Stimulated activated CD8-positive, alpha-beta memory T cell treated with anti-CD3 and anti-CD28 coated beads, Interleukin-4, amount 100 ng/mL, for 48 hours (primary cell): ENCODE data around the gene ADAMTSL3.
"Not testable (repeated sequence)": the region's sequence is repeated elsewhere in the genome, so short reads cannot be mapped to it uniquely, and the experiment has no call there.

ENCODE experiments used
- DNase-seq: peaks from one replicate; pipeline ENCODE4 v3.0.0-alpha.2; 2020

Gene ADAMTSL3

DNA sequence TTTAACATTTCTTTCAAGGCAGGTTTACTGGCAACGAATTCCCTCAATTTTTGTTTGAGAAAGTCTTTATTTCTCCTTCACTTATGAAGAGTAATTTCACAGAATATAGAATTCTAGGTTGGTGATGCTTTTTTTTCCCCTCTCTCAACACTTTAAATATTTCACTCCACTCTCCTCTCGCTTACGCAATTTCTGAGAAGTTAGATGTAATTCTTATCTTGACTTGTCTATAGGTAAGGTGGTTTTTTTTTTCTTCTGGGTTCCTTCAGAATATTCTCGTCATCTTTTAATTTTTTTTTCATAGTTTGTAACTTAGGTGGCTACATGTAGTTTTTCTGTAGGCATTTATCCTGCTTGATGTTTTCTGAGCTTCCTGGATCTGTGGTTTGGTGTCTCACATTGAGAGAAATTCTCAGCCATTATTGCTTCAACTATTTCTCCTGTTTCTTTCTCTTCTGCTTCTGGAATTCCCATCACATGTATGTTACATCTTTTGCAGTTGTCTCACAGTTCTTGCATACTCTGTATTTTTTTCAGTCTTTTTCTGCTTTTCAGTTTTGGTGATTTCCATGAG lies 392.2 kb downstream of the ADAMTSL3 start:
- DNase-seq = no peak

DNA sequence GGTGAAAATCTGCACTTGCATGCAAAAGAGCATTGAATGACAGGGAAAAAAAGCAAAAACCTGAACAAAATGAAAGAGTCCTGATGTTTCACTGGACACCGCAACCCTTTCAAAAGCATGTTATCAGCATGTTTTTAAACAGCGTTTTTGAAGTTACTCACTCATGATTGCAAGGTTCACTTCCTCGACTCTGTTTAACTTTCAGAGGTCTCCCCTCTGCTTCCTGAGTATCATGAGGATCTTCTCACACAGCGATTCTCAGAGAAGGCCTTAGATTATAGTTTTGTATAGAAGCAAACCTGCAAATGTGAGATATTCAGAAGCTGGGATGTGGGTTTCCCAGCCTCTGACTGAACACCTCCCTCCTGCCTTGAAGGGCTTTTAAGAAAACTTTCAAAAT lies 395.6 kb downstream of the ADAMTSL3 start:
- DNase-seq = not testable (repeated sequence)

DNA sequence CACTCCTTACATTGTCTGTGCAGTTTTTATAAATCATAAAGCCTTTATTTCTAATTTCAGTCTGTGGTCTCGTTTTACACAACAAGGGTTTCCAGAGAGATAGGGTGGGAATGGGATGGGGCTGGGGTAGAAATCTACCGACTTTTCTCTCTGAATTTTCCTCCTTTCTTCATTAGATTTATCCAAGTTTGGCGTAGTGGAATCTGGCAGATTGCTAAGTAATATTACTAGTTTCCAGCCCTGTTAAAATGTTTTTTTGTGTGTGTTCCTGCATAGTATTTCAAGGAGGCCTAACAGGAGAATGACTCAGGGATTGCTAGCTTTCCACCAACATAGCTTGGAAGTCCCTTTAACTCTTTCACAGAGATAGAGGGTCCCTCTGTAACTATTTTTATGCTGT lies 396.2 kb downstream of the ADAMTSL3 start:
- DNase-seq = no peak

DNA sequence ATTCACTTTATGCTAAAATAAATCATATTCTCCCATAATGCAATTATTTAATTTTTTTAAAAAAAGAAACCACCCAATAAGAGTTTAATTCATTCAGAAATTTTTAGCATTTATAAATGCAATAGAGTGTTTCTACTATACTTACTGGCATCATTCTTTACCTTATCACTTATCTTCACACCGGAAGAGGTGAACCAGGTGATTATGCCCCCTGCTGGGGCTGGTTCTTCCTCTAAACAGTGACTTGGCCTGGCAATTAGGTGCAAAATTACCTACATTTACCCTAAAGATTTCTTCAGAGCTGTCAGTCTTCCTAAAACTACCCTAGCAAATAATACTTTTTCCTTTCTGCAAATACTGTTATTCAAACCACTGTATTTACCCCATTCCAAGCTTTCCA lies 397.2 kb downstream of the ADAMTSL3 start:
- not testable (repeated sequence) for DNase-seq

DNA sequence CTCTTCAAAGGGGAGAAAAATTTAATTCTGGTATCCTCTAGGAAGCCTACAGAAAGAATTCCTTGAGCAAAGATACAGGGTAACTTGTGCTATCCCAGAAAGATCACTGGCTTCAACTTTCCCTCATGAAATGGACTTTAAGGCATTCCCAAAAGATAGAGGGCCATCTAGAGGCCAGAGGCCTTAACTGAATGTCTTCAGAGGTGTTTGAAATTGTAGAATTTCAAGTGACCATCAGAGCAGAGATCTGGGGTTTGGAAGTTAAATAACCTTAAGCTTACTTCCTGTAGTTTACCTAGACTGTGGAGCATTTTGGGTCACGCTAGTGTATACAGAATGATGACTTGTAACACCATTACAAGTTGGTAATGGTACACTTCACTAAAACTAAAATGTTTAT lies 400.6 kb downstream of the ADAMTSL3 start:
- not testable (repeated sequence) for DNase-seq

DNA sequence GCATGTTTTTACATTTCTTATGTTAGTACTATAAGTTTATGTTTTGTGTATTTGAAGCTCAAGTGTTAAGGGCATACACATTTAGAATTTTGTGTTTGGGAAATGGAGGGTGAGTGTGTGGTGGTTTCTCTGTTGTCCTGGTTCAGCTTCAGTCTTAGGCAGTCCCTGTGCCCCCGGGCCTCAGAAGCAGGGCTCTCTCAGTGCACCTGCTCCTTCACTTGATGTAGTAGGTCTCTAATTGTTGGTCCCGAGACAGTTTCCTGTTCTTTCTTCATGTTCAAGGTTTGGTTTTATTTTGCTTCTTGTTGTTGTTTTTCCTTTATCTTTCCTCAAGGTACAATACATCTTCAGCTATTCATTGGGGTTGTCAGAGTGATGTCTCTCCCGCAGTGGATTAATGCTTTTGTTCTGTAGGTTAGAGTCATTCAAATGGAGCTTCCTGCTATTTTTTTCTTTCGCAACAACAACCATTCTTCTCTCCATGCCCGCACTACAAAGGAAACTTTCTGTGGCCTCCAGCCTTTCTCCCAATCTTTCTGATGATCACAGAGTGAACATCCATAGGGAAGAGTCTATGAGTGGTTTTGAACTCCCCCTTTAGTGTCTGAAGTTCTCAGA lies 403.9 kb downstream of the ADAMTSL3 start:
- DNase-seq = no peak

DNA sequence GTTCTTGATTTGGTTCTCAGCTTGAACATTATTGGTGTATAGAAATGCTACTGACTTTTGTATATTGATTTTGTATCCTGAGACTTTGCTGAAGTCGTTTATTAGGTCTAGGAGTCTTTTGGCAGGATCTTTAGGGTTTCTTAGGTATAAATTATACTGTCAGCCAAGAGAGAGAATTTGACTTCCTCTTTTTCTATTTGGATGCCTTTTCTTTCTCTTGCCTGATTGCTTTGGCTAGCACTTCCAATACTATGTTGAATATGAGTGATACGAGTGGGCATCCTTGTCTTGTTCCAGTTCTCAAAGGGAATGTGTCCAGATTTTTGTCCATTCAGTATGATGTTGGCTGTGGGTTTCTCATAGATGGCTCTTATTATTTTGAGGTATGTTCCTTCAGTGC lies 409.8 kb downstream of the ADAMTSL3 start:
- DNase-seq = not testable (repeated sequence)

DNA sequence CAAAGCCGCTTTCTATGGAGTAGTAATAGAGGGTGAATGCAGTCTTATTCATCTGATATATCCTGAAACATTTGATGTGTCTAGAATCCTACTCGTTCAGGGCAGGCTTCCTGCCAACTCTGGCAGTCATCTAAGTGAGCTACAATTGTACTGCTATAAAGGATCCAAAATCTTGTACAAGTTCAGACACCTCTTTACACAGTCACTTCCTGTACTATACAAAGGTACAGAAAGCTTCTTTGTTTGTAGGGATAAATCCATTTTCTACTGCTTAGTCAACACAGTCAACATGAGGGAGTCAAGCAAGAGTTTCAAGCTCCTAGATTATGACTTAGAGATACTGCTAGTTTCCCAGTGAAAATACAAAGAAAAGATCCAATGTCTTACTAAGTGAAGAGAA lies 414.8 kb downstream of the ADAMTSL3 start:
- not testable (repeated sequence) for DNase-seq

DNA sequence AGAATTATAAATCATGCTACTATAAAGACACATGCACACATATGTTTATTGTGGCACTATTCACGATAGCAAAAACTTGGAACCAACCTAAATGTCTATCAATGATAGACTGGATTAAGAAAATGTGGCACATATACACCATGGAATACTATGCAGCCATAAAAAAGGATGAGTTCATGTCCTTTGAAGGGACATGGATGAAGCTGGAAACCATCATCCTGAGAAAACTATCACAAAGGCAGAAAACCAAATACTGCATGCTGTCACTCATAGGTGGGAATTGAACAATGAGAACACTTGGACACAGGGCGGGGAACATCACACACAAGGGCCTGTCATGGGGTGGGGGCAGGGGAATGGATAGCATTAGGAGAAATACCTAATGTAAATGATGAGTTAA lies 424.1 kb downstream of the ADAMTSL3 start:
- not testable (repeated sequence) for DNase-seq

DNA sequence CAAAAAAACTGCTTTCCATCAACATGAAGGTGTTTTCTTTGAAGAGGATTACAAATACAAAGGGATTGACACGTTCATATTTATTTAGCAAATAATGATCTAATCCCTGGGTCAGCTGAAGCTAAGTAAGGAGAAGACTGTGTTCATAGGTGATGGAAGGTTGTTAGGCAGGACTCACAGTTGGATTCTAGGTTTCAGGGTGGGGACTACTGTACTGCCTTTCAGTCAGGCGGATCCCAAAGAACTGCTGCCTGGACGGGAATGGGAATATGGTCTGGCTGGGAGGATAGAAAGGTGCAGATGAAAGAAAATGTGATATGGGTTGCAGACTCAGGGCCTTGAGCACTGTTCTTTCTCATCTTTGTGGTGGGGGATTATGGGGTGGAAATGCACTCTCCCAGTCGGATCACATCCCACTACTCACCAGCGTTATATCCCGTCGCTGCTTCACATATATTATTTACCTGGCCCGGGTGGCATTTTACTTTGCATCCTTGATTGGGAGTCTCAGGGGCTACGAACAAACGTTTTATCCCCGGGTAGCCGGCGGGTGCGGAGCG lies 425.5 kb downstream of the ADAMTSL3 start:
- DNase-seq = not testable (repeated sequence)

DNA sequence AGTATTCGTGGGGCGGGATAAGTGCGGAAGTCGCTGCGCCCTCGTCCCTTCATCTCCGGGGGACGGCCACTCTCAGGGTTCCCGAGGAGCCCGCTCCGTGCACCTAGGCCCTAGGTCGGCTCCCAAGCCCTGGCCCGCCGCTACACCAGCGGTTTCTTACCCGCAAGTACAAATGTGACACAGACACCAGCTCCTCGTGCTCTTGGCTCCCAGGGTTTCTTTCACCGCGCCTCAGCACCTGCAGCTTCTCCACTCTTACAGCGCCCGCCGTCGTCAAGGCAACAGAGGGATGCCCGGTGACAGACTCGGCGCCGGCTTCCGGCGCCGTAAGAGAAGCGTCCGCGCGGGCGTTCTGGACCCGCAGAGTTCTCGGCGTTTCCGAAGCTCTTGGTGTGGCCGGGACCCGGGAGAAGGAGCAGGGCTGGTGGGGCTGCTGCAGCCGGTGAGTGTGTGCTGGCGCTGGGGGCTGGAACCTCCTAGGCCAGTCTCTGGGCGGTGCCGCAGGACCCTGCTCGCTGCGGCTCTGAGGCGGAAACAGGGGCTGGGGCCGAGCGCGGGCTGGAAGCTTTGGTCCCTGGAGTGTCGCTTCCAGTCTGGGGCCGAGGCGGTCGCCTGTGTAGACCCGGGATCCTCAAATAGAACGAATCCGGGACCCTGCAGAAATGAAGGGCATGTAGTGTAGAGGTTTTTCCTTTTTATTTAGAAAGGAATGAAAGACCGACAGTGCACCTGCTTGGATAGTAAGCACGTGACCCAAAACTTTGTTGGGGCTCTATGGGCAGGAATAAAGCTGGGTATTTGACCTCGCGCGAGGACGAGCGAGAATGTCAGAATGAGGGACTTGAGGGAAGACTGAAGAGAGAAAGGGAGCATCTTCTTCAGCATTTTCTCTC lies 426.2 kb downstream of the ADAMTSL3 start:
- peak; percentile 74 for DNase-seq

DNA sequence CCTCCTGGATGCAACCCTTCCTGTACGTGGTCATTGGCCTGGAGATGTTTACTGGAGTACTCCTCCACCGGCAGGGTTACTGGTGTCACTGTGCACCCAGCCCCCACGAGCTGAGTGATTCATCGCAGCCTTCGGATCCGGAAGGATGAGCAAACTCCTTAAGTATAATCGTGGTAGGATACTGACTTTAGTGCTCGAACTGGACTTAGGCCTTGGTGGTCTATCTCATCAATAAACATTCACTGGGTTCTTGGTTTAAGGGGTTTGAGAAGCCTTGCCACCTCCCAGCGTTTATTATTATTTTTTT lies 426.8 kb downstream of the ADAMTSL3 start:
- not testable (repeated sequence) for DNase-seq

DNA sequence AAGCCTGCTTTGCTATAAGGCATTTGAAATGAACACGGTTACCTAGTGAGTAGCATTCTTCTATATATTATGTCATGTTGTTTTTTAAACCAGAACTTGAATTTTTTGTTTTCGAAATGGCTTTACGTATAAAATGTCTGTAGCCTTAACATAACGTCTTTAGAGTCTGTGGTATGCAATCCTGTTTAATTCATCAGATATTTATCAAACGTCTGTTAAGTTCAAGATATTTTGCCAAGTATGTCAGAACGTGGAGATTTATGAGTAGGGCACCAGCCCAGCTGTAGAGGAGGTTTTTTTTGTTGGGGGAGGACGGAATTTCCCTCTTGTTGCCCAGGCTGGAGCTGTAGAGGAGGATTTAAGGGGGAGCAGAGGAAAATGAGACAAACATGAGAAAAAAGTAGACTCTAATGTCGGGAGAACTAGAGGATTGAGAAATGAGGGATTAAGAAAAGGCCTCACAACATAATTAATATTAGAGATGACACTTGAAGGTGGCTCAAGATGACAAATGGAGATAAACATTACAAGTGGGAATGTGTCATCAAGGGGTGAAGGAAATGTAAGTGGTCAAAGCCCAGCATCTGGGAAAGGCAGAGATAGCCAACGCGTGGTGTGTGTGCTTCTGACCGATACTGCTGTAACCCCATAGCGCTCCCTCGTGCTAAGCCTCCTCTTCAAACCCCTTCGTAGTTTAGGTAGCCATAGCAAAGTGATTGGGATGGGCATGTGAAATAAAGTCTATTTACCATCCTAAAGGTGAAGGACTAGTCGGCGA lies 427.7 kb downstream of the ADAMTSL3 start:
- DNase-seq = no peak

DNA sequence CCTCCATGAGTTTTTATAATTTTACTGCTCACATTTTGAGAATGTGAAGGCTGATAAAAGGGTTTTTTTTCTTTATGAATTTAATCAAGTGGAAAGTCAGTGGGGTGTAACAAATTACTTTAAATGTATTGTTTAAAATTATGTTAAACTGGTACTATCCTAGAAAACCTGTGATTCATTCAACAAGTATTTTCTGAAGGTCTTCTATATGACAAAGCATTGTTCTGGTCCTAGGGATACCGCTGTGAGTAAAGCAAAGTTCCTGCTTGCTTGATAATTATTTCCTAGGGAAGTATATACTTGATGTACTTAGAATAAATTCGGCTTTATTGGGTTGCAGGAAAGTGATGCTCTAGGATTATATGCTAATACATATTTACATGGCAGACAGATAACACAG lies 428.8 kb downstream of the ADAMTSL3 start:
- DNase-seq = no peak

DNA sequence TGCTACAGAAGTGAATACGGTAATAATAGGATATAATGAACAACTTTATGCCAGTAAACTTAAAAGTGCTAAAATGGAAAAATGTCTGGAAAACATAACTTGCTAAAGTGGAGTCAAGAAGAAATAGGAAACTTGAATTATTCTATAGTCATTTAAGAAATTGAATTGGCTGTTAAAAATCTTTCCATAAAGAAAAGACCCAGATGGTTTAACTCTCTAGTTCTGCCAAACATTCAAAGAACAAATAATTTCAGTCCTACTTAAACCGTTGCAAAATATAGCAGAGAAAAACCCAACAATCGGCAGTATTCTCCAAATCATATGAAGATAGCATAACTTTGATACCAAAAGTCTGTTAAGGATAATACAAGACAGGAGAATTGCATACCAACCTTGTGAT lies 432.1 kb downstream of the ADAMTSL3 start:
- not testable (repeated sequence) for DNase-seq
